GM12872 (cell line): ENCODE measurements around the gene ADAMTS15.

Experiments
- TF ChIP-seq, protein P1 (sequence below): IDR thresholded peaks from 3 replicates; pipeline ENCODE4 v1.5.1; 2011; ENCODE audit warnings: low read depth, mild to moderate bottlenecking, low read length, moderate library complexity; ENCODE audit not compliant: insufficient read depth

ADAMTS15 gene

GRCh38 chr11:130404727-130405126 lies 43.7 kb upstream of the ADAMTS15 start:
- TF ChIP-seq, protein P1, sequence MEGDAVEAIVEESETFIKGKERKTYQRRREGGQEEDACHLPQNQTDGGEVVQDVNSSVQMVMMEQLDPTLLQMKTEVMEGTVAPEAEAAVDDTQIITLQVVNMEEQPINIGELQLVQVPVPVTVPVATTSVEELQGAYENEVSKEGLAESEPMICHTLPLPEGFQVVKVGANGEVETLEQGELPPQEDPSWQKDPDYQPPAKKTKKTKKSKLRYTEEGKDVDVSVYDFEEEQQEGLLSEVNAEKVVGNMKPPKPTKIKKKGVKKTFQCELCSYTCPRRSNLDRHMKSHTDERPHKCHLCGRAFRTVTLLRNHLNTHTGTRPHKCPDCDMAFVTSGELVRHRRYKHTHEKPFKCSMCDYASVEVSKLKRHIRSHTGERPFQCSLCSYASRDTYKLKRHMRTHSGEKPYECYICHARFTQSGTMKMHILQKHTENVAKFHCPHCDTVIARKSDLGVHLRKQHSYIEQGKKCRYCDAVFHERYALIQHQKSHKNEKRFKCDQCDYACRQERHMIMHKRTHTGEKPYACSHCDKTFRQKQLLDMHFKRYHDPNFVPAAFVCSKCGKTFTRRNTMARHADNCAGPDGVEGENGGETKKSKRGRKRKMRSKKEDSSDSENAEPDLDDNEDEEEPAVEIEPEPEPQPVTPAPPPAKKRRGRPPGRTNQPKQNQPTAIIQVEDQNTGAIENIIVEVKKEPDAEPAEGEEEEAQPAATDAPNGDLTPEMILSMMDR, result no peak

DNA sequence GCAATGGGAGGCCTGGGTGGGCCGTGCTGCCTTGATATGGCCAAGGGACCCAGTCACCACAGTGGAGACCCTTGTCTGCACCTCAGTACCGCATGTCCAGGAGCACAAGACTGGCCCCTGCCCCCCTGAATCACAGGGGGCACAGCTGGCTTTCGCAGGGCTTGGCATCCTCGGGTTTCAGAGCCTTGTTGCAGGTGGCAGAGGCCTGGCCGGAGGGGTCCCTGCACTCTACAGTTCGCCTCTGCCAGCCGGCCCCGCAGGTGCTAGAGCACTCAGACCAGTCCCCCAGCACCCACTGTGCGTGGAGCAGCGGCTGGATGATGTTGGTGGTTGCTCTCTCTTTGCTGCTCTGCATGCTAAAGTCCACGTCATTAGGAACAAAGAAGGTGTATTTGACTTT lies 43.0 kb upstream of the ADAMTS15 start:
- TF ChIP-seq, protein P1, result no peak

DNA sequence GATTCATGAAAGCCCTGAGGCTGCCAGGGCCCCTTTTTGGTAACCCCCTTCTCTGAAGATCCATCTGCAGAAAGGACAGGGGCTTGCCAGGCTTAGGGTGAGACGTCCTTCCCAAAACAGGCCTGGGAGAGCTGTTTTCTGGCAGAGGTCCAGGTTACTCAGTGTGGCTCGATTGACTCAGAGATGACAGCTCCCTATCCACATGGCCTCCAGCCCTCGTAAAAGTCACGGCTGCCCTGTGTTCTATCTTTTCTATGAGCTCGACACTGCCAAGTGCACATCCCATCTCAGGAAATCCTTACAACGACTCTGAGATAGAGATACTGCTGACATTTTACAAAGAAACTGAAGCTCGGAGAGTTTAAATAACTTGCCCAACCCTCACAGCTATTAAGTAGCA lies 40.5 kb upstream of the ADAMTS15 start:
- TF ChIP-seq, protein P1, result no peak

DNA sequence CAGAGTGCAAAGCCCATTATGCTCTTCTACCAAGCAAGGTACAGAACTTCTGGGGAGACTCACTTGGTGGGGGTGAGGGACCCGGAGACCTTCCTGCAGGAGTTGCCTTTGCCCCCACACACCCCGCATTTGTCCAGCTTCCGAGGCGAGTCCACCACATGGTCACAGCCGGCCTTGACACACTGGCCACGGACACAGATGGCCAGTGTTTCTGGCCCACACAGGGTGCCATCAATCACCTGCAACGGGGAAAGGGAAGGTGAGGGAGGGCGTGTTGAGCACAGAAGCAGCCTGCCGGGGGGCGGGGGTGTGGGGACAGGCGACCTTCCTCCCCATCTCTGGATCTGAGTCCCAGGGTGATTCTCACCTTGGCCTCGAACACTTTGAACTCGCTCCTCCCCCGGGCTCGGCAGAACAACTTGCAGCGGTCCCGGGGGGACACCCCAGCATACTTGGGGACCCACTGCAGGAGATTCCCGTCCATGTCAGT lies 40.0 kb upstream of the ADAMTS15 start:
- TF ChIP-seq, protein P1, result no peak

DNA sequence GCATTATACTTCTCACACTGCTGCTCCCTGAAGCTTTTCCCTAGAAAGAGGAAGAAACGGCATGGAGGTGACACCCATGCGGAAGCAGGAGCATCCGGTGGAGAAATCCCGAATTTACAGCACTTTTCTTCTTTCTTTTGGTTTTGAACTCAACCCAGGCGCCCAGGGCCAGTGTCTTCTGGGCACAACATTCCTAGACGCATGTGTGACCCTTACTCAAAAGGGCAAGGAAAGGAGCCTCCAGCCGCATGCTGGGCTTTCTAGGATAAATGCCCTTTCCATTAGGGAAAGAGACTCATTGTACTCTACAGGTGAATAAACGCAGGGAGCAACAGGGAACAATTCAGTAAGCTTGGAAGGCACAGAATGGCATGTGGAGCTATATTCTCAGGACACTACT lies 39.5 kb upstream of the ADAMTS15 start:
- TF ChIP-seq, protein P1, result no peak

GRCh38 chr11:130409594-130410388 lies 38.7 kb upstream of the ADAMTS15 start:
- TF ChIP-seq, protein P1, result no peak

DNA sequence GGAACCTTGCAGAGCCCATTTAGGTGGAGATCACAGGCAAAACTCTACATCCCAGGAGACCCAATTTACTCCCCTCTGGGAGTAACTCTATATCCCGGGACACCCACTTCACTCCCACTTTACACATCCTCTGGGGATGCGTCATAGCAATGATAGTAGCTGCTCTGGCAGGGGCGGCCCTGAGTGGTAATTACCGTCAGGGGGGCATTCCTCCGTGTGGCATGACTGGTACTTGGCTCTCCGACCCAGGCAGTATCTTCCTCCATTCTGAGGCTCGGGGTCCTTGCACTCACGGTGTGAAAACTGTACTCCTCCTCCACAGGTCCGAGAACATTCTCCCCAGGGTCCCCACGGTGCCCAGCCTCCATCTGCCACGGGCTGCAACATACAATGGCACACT lies 37.2 kb upstream of the ADAMTS15 start:
- TF ChIP-seq, protein P1, result no peak
